ENCODE data around the gene ATP12A.

ATP12A gene

DNA sequence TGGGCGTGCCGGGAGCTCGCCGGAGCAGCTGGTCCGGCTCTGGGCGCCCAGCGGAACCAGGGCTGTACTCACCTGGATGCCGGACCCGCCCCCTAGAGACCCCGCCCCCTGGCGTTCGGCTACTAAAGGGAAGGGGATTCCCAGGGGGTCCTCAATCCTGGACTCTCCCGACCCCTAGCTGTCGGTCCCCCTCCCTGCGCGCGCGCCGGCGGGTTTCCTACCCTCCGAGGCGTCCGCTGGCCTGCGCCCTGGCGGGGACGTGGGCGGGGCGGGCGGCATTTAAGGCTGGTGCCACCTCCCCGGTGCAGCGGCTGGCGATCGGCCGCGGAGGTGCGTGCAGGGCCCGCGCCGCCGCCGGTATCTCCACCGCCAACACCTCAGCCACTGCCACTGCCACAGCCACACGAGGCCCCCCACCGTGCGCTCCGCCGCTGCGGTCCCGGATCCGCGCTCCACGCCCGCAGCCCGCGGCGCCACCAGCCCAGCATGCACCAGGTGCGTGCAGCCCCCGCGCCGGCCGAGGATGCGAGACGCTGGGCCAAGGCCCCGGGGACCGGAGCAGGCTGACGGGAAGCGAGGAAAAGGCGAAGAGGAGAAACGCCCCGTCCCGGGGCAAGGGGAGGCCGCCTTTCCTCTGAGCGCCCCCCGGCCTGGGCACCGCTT, at the start of gene ATP12A:
Gene ATP12A (plus strand): TSS at position 151 of the 663 bp plus-strand sequence. CDS start 336 bp downstream, at position 487.
- no peak for DNase-seq

DNA sequence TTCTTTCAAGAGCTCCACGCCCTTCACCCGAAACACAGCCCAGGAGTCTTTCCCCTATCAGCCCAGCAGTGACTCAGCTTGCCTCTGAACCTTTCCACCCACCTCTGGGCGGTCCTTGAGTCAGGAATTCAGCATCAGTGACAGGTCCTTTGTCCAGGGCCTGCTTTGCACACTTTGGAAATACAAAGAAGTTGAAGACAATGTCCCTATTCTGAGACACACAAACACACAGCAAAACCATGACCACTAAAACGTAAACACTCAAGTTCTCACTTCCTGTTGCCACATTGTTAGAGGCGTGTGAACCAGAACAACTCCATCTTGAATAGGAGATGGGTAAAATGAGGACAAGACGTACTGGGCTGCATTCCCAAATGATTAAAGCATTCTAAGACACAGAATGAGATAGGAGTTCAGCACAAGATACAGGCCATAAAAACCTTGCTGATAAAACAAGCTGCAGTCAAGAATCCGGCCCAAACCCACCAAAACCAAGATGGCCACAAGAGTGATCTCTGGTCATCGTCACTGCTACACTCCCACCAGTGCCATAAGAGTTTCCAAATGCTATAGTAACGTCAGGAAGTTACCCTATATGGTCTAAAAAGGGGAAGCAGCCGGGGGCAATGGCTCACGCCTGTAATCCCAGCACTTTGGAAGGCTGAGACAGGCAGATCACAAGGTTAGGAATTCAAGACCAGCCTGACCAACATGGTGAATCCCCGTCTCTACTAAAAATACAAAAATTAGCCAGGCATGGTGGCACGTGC, 49.2 kb upstream of the ATP12A start:
- no peak for DNase-seq

DNA sequence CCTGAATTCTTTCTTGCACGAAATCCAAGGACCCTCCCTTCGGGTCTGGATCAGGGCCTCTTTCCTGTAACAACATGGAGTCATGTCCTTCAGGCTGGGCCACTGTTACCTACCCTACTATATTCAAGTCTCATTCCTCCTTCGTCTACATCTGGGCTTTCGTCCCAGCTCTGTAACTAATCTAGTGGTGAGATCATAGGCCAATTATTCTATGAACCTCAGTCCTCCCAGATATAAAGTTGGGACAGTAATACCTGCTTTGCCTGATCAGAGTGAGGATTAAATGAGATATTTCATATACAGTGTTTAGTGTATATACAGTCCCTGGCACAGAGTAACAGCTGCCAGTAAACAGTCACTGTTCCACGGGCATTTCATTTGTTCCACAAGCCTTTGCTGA, 48.3 kb upstream of the ATP12A start:
- no peak for DNase-seq

DNA sequence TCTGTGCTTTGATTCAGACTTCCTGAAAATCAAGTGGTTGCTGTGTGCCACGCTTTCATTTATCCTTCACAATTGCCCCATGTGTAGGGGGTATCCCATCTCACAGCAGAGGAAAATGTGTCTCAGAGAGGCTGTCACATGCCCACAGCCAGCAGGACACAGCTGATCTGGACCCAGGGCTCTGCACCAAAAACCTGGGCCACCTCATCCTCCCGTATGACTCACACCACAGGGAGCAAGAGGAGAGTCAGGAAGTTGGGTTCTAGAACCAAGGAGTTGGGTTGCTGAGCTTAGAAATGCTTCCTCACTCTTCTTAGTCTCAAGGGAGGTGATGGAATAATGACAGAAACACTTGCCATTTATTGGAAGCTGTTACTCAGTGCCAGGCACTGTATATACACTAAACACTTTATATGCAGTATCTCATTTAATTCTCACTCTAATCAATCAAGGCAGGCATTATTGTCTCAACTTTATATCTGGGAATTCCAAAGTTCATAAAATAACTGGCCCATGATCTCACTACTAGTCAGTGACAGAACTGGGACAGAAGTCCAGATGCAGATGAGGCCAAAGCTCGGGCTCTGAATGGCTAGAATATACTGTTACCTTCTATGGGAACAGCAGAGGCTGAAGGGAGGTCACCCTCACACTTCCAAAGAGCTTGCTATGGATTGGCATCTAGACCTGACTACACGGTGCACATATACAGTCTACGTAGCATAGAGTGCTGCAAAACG, 47.7 kb upstream of the ATP12A start:
- DNase-seq = no peak

DNA sequence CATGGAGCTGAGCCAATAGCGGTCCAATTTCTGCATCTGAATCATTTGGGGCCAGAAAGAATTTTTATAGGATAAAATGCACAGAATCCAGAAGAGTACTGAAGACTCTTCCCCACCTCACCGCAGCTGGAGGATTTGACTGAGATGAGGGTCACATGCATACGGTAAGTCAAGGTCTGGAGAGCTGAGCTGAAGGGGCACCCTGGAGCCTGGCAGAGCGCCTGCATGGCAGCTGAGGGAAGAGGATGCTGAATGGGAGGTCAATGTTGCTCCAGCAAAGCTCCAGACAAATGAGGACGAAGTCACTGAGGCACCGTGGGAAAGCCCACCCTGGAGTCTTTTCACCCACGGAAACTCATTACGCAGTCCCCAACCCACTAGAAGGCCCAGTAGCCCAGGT, 43.4 kb upstream of the ATP12A start:
- DNase-seq = no peak

DNA sequence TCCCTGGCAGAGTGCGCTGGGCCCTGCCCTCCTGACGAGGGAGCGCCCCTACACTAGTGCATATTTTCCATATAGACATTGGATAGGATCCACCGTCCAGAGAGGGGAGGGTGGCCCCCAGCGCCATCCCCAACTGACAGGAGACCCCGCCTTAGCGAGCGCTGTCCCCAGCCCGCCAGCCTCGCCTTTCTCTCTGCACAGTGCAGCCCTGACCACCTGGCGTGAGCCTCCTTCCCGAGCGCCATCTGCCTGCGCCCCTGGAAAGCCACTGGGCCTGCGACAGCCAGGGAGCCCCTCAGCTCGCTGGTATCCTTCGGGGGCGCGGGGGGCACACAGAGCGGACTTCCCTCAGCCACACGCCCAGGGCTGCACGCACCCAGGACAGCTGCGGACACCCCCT, 42.1 kb upstream of the ATP12A start:
- no peak for DNase-seq

DNA sequence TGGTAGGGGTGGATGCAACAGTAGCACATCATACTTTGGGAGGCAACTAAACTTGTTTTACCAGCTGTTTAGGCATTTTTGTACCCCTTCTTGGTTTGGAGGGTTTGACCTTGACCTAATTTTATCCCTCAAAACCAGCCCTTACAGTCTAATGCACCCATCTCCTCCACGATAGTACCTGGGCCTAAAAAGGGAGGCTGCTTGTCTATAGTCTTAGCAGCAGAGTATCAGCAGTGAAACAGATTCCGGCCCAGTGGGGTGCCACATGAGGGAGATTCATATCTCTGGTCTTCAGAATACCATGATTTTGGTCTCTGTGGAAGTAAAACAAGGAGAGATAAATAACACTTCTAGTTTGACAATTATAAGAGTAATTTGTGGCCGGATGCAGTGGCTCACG, 39.5 kb upstream of the ATP12A start:
- no peak for DNase-seq

DNA sequence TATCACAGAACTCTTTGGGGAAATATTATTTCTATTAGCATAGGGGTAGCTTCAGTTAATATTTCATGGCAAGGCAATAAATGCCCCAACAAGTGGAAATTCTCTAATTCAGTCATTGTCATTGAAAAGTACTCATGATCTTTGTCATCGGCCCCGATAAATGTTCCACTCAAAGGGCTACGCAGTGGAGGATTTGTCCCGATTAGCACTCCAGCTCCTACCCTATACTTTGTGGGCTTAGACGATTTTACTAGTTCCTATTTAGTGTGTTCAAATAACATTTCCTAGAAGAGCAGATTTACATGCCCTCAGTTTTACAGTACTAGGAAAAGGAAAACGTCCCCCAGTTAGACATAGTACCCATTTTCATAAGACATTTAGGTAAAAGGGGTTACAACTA, 38.0 kb upstream of the ATP12A start:
- DNase-seq = no peak

DNA sequence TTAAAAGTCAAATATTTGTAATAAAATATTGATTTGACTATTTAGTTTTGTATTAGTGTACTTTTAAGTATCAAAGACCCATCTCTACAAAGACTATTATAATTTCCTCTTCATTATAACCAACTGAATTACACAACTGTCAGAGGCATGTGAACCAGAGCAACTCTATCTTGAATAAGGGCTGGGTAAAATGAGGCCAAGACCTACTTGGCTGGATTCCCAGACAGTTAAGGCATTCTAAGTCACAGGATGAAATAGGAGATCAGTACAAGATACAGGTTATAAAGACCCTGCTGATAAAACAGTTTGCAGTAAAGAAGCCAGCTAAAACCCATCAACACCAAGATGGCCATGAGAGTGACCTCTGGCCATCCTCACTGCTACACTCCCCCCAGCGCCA, 36.2 kb upstream of the ATP12A start:
- DNase-seq = no peak

DNA sequence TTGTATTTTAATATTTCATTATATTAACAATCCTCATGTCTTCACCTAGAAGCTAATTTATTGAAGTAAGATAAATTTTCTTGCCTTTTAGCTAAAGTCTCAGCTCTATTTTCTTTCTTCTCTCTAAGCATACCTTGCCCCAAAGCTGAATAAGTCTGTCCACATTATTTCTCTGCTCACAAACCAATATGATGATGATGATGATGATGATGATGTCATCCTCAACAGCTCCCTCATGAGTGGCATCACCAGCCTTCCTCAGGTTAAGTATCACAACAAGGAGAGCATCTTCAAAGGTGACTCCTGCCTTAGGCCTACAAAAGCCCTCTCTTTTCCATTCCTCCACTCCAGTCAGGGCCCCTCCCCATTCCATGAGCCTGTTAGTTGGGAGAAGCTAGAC, 31.9 kb upstream of the ATP12A start:
- no peak for DNase-seq

DNA sequence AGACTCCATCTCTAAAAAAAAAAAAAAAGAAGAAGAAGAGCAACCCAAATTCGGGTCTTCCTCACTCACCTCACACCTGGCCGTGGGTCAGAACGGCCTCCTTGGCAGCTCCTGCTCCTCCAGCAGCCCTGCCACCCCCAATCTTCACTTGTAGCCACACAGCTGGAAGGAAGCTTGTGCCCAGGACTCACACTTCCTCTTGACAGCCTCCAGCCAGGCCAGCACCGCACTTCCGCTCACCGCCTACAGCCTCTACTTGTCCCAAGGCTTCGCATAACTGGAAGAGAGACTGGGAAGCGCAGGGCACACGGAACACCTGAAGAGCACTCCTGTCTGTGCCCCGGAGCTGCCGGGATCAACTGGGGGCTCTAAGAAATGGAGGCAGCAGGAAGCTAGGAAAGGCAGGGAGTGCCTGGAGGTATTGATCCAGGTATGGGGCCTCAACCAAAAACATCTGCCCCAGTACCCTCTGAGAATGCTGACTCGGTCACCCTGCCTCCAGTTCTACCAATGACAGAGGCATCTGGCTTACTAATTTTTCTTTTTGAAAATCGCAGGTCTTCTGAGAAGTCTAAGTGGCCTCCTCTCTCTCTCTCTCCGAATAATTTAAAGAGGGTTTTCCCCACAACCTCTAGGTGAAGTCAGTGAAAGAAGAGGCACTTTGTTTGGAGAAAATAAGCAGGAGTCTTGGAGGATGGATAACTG, 31.1 kb upstream of the ATP12A start:
- DNase-seq = no peak

DNA sequence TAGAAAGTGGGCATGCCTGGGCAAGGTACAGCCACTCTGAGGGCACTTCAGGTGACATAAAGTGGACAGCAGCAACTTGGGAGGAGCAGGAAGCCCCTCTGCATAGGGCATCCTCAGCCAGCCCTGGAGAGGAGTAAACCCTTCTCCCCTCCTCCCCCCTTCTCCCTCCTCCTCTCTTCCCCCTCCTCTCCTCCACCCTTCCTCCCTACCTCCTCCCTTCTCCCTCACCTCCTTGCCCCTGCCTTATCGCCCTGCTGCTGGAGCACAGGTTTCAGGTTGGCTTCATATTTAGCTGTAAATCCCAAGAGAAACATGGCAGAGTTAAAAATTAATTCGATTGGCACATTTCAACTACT, 30.5 kb upstream of the ATP12A start:
- no peak for DNase-seq

DNA sequence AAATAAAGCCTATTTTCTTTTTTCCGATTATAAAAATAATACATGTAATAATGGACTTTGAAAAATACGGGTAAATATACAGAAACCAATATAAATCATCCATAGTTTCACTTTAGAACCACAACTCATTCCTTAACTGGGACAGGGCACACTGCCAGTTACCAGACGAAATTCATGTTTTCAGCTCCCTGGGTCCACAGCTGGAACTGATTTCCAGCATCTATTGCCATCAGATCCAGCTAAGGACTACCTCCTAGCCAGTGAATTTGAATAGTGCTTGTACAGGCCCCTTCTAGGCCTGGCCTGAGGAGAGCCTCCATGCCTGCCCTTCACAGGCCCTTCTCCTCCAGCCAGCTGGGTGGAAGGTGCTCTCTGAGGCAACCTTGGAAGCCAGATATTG, 30.0 kb upstream of the ATP12A start:
- DNase-seq = no peak

DNA sequence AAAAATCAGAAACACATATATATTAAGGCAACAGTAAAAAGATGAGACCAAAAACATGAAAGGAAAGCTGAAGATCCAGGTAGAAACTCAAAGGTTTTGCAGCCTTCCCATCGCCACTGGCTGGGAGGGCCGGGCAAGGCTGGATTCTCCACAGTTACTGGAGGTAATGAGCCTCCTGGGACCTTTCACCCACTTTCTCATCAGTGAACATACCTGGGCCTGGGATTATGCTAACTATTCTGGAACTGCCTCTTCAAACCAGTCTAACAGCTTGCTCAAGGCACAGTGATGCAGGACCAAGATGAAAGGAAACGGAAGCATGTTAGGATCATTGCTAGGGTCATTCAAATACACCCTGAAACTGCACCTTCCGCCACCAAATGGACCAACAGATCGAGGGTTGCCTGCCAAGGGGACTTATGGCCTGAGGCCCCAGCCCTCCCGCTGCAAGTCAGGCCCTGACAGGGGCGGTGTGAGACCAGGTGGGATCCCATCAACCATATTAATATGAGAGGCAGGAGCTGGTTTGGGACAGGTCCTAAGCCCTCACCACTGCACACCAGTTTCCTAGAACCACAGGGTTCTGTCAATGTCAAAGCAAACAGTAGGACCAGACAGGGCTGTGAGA, 28.4 kb upstream of the ATP12A start:
- no peak for DNase-seq

DNA sequence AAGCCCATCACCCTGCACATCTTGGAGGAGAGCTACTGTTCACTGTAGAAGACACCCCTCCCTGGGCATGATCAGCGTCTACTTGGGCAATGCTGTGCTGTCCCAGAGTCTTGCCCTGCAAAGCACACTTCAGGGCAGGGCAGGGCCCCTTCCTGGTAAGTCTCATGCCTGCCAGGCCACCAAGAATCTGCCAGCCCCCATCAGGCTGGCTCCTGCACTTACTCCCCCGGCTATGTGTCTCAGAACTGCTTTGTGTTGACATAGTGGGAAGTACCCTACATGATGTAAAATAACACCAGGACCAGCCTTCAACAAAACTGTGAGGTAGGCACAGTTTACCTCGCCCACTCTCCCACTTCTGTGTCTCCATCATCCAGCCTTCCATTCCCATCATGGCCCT, 27.8 kb upstream of the ATP12A start:
- no peak for DNase-seq

DNA sequence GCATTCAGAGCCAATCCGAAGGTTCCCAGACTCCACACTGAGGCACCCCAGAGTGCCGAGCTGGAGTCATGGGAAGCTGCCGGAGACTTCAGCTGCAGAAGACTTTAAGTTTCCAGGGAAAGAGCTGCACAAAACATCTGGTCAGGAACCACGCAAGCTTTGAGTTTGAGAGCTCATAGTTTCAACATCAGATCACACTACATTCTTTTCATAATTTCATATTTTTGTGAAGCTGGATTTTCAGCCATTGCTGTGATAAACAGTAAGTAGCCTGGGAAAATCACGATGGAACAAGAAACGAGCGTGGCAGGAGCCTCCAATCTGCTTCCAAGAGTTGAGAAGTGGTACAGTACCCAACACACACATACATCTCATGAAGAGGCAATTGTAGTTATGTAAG, 25.5 kb upstream of the ATP12A start:
- DNase-seq = no peak

DNA sequence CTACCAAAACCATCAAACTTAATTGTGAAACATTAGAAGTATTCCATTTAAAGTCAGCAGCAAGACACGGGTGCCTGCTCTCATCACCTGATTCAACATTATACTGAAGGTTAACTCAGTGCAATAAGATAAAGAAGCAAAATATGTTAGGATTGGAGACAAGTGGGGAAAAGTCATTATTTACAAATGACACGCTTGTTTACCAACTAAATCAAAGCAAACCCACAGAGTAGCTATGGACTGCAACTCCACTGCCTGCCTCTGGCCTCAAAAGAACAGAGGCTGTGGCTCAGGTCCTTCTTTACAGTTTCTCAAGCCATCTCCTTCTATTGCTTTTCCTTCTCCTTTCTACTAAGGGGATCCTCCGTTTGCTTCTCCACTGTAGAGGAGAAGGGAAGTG, 21.0 kb upstream of the ATP12A start:
- no peak for DNase-seq

DNA sequence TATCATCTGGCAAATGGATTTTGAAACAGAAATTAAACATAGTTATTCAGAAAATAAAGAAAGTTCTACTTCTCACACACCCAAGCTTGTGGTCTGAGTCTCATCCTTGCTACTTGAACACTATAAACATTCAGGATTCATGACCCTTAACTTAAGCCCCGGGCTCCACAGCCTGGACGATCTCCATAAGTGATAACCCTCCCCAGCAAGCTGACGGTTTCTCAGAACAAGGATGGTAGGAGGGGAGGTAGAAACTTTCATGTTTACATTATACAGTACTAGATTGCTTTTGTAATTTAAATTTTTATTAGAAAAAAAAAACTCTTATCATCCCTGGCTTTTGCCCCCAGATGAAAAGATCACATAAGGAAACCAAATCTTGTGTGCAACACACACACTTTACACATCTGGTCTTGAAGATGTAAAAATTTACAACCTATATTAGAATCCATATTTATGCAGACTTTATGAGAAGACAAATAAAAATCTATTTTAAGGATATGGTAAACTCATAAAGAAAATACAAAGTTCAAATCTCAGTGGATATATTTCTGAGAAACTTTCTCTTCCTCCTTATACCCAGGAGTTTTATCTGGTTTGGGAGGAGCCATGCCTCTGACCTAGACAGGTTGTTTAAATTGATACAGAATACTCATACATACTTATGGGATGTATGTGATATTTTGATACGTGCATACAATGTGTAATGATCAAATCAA, 20.0 kb upstream of the ATP12A start:
- DNase-seq = no peak

DNA sequence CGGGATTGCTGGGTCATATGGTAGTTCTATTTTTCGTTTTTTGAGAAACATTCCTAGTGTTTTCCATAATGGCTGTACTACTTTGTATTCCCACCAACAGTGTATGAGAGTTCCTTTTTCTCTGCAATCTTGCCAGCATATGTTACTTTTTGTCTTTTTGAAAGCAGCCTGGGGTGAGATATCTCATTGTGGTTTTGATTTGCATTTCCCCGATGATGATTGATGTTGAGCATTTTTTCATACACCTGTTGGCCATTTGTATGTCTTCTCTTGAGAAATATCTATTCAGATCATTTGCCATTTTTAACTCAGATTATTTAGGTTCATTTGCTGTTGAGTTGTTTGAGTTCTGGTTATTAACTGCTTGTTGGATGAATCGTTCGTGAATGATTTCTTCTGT, 18.5 kb upstream of the ATP12A start:
- DNase-seq = no peak

DNA sequence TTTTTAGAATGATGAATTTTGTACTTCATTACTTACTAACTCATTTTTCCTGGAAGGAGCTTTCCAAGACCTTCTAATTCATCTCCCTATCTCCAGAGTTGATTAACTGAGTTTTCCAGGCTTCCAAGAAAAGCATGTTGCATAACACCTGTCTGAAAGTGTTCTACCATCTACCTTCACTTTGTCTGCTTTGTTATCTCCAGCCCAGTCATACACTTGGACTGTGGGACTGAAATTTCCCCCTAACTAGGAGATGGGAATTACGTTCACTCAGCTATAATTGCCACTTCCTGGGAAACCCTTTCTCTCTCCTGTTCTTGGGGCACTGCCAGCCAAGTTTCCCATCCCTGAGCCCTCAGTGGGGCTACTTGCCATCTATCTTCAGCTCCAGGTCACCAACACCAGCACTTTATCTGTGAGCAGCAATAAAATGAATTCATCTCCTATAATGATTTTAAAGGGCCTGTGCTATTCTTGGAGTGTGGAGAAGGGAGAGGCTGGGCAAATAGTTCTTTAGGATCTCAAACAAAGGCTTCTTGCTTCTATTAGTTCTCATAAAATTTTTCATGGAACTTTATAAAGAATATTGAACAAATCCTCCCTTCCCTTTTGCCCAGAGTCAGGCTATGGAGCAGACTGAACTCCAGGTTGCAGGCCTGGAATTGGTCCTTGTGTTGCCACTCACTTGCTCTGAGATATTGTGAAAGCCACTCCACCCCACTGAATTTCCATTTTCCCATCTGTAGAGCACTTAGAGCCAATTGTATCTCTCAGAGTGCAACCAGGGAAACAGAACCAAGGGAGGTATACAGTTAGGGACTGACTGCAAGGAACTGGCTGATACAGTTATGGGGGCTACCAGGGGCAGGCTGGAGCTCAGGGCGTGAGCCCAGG, 17.8 kb upstream of the ATP12A start:
- no peak for DNase-seq

DNA sequence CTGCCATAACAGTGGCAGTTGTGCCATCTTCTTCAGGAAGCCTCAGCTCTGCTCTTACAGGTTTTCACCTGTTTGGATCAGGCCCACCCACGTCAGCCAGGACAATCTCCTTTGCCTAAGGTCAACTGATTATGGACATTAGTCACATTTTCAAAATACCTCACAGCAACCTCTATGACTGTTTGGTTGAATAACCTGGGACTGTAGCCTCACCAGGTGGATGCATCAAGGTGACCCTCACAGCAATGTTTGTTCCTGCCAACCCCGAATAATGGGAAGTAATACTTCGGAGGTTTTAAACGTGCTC, 17.2 kb upstream of the ATP12A start:
- no peak for DNase-seq

DNA sequence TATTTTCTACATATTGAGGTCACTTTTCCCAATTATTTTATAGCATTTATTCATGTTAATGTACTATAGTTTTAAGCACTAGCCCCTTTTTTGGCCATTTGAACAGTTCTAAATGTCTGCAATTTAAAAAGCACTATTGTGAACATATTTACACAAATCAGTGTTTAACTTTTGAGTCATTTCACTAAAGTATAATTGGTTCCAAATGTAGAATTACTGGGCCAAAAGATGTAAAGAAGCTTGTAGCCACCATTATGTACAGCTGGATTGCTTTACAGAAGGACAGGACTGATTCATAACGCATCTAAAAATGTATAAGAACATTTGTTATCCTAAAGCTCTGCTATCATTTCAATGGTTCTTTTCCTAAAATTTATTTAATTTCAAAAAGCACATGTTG, 16.6 kb upstream of the ATP12A start:
- DNase-seq = no peak
